Panc1 (cell line): ENCODE results near the gene RPS6KB1. TPM values are rescaled to one million over a fixed set of nuclear protein-coding genes. Genes with fewer than 3 reads are reported as not detected.
"Not testable (repeated sequence)": the region's sequence is repeated elsewhere in the genome, so short reads cannot be mapped to it uniquely, and the experiment has no call there.

Experiments
- ATAC-seq: fragments of 200-7000 bp; cut with Tn5 transposase; 2 replicates; pipeline ENCODE4 v1.9.1; 2020; ENCODE audit warnings: mild to moderate bottlenecking, moderate library complexity
- BruUV-seq: library from RNA; stranded (reverse); fragments of 400-500 nt; replicated peaks from 2 replicates; lab custom pipeline; 2021; lab: Mats Ljungman, UMichigan
- CTCF ChIA-PET: fragments of 300-600 bp; sonication (Branson Sonifier 250); formaldehyde crosslinking; loops from one replicate; lab custom pipeline; 2022; ENCODE audit warnings: antibody characterized with exemption; lab: Charles Lee
- POLR2A ChIA-PET: fragments of 300-600 bp; sonication (Branson Sonifier 250); formaldehyde crosslinking; loops from one replicate; lab custom pipeline; 2022; ENCODE audit warnings: antibody characterized with exemption; lab: Charles Lee
- DNase-seq: peaks from one replicate; pipeline ENCODE4 v3.0.0-alpha.2; 2010; ENCODE audit warnings: low read depth, low spot score
- H3K27ac ChIP-seq: 2 replicates; pipeline ENCODE4 v1.5.1; 2011; ENCODE audit warnings: mild to moderate bottlenecking, low read length, inconsistent platforms
- H3K27me3 ChIP-seq: fragments of 200-500 bp; sonication (Bioruptor generic); 2 replicates; pipeline ENCODE4 v1.6.0; 2014; ENCODE audit warnings: low read length, inconsistent platforms; ENCODE audit not compliant: control insufficient read depth, insufficient read depth
- H3K36me3 ChIP-seq: fragments of 200-500 bp; sonication (Bioruptor generic); 2 replicates; pipeline ENCODE4 v1.5.1; 2014; ENCODE audit warnings: inconsistent platforms, mild to moderate bottlenecking, low read length, moderate library complexity; ENCODE audit not compliant: control insufficient read depth, insufficient read depth
- H3K4me1 ChIP-seq: 2 replicates; pipeline ENCODE4 v1.5.1; 2011; ENCODE audit warnings: inconsistent platforms, mild to moderate bottlenecking, low read length, moderate library complexity; ENCODE audit not compliant: control insufficient read depth, insufficient read depth
- H3K4me3 ChIP-seq, 2 experiments: 2 replicates each; pipeline ENCODE4 v1.5.1; 2011 to 2012; ENCODE audit warnings: low read depth in 2 of 2, low read length in 2 of 2, mild to moderate bottlenecking in 2 of 2, inconsistent platforms in 1 of 2, moderate library complexity in 1 of 2
- H3K9me3 ChIP-seq: fragments of 200-500 bp; sonication (Bioruptor generic); 2 replicates; pipeline ENCODE4 v1.5.1; 2014; ENCODE audit warnings: low read depth, mild to moderate bottlenecking, inconsistent platforms, low read length, moderate library complexity; ENCODE audit not compliant: control insufficient read depth, insufficient read depth
- CTCF ChIP-seq: fragments of 450-650 bp; IDR thresholded peaks from 2 replicates; pipeline ENCODE4 v1.5.1; 2017; ENCODE audit warnings: mild to moderate bottlenecking
- POLR2AphosphoS5 ChIP-seq: IDR thresholded peaks from 2 replicates; pipeline ENCODE4 v1.6.1; 2012; ENCODE audit warnings: mild to moderate bottlenecking, low read depth, low read length, moderate library complexity
- REST ChIP-seq, 2 experiments: IDR thresholded peaks; 2 replicates each; pipeline ENCODE4 v1.6.1; 2011 to 2012; ENCODE audit warnings: low read depth in 2 of 2, control low read depth in 1 of 2, low read length in 1 of 2, mild to moderate bottlenecking in 1 of 2, moderate library complexity in 1 of 2; ENCODE audit not compliant: insufficient read depth in 1 of 2
- SIN3A ChIP-seq: IDR thresholded peaks from 2 replicates; pipeline ENCODE4 v1.6.1; 2012; ENCODE audit warnings: low read depth, mild to moderate bottlenecking, low read length, moderate library complexity, borderline replicate concordance; ENCODE audit not compliant: insufficient read depth
- TCF7L2 ChIP-seq: IDR thresholded peaks from 2 replicates; pipeline ENCODE4 v1.6.1; 2011; ENCODE audit warnings: mild to moderate bottlenecking, low read depth, low read length, inconsistent platforms
- in situ Hi-C: cut with HindIII; loops from 2 replicates; pipeline ENCODE4 v1.10.0; 2016; ENCODE audit warnings: low sequenced_read_pairs, low pct_unique_long_range_greater_than_20kb
- intact Hi-C: fragments of 100-400 bp; cut with micrococcal nuclease; formaldehyde crosslinking; loops from one replicate; pipeline ENCODE4 v1.10.0; 2022; ENCODE audit not compliant: unreplicated experiment
- total RNA-seq: library from RNA; stranded (reverse); gene quantifications from one replicate; pipeline ENCODE4 v1.2.1, GENCODE V29; 2021; ENCODE audit not compliant: unreplicated experiment

The RPS6KB1 gene
- total RNA-seq, 1 experiment from 2014 or later: 34.6 TPM

GRCh38 chr17:59940697-59941096 lies 47.8 kb downstream of the RPS6KB1 start:
- not testable (repeated sequence) for ATAC-seq, H3K36me3 ChIP-seq

GRCh38 chr17:59941131-59941530 lies 48.2 kb downstream of the RPS6KB1 start:
- no peak for ATAC-seq
- no peaks in the 10 kb centered on the region for H3K4me1 ChIP-seq
- CTCF ChIA-PET: no interaction called here

More at GRCh38 chr17:59940697-59941096, 47.8 kb downstream of the RPS6KB1 start:
- CTCF ChIA-PET, H3K4me1 ChIP-seq, intact Hi-C loops, H3K9me3 ChIP-seq, in situ Hi-C loops, H3K4me3 ChIP-seq, DNase-seq, BruUV-seq, H3K27ac ChIP-seq, H3K27me3 ChIP-seq: not testable (repeated sequence)
- POLR2A ChIA-PET: interaction anchor here (0.5 kb wide), 1 partner anchor 23 kb away, joined by 3 read pairs; no protein-coding TSS in a partner anchor

GRCh38 chr17:59946433-59946832 lies 53.5 kb downstream of the RPS6KB1 start:
- H3K4me3 ChIP-seq, H3K27me3 ChIP-seq, H3K4me1 ChIP-seq, CTCF ChIA-PET, DNase-seq, ATAC-seq, in situ Hi-C loops, POLR2A ChIA-PET, intact Hi-C loops, H3K36me3 ChIP-seq, BruUV-seq, H3K9me3 ChIP-seq, H3K27ac ChIP-seq: not testable (repeated sequence)

More at GRCh38 chr17:59941131-59941530, 48.2 kb downstream of the RPS6KB1 start:
- H3K9me3 ChIP-seq: no peaks in the 10 kb centered on the region
- BruUV-seq: TSS peak; percentile 17
- TF ChIP-seq POLR2AphosphoS5: no peak
- no peak for TF ChIP-seq SIN3A
- no peak for TF ChIP-seq TCF7L2
- TF ChIP-seq CTCF: no peak
- no peak for TF ChIP-seq REST (IDR thresholded peaks at IDR 0.05; ENCODE audit: insufficient read depth in 1 of 2, low read depth in 2 of 2, low read length in 1 of 2)
- no peak overlapping the region for H3K4me3 ChIP-seq
- H3K27ac ChIP-seq: no peak overlapping the region
- DNase-seq: no peak
- in situ Hi-C loops (no loop called here), intact Hi-C loops (no loop called here)
- no peaks in the 10 kb centered on the region for H3K27me3 ChIP-seq
- H3K36me3 ChIP-seq: peaks cover 4% of the 10 kb centered on the region; the same call in 1 of the 2 replicates
- POLR2A ChIA-PET: interaction anchor here (0.5 to 0.7 kb wide), 2 partner anchors 22 to 88 kb away, joined by 3 to 10 read pairs; no protein-coding TSS in a partner anchor

- H3K4me1 ChIP-seq, H3K27ac ChIP-seq, H3K4me3 ChIP-seq, BruUV-seq, POLR2A ChIA-PET, H3K36me3 ChIP-seq, H3K9me3 ChIP-seq, CTCF ChIA-PET, in situ Hi-C loops, H3K27me3 ChIP-seq, DNase-seq, intact Hi-C loops, ATAC-seq: not testable (repeated sequence)
Observed at GRCh38 chr17:59947310-59947709, 54.4 kb downstream of the RPS6KB1 start.
